IMR-90 (cell line): ENCODE measurements around the gene GOLGA3. TPM values are rescaled to one million over a fixed set of nuclear protein-coding genes. Genes with fewer than 3 reads are reported as not detected.

ENCODE experiments used
- ATAC-seq: fragments of 200-7000 bp; cut with Tn5 transposase; 2 replicates; pipeline ENCODE4 v1.9.1; 2020; ENCODE audit warnings: low read depth, mild to moderate bottlenecking, moderate library complexity
- BruUV-seq: library from RNA; stranded (reverse); fragments of 400-500 nt; replicated peaks from 2 replicates; lab custom pipeline; 2021; lab: Mats Ljungman, UMichigan
- CTCF ChIA-PET: fragments of 300-600 bp; formaldehyde crosslinking; extraction: SDS; loops from one replicate; lab custom pipeline; 2021; ENCODE audit warnings: antibody characterized with exemption; lab: Yijun Ruan, JAX
- POLR2A ChIA-PET: fragments of 300-600 bp; sonication (Branson Sonifier 250); formaldehyde crosslinking; loops from one replicate; lab custom pipeline; 2022; ENCODE audit warnings: antibody characterized with exemption; ENCODE audit not compliant: unreplicated experiment; lab: Charles Lee
- DNase-seq: peaks from one replicate; pipeline ENCODE4 v3.0.0; 2013
- H2AFZ ChIP-seq: replicated peaks from 2 replicates; pipeline ENCODE3; 2013; ENCODE audit warnings: low read length, mild to moderate bottlenecking; ENCODE audit not compliant: poor library complexity
- H2AK5ac ChIP-seq: 2 replicates; pipeline ENCODE4 v1.6.1; 2013; ENCODE audit warnings: low read depth, low read length, inconsistent platforms
- H2AK9ac ChIP-seq: replicated peaks from 2 replicates; pipeline ENCODE3; 2013; ENCODE audit warnings: mild to moderate bottlenecking, low read depth, low read length, moderate library complexity; ENCODE audit not compliant: poor library complexity
- H2BK120ac ChIP-seq: 2 replicates; pipeline ENCODE4 v1.6.1; 2013; ENCODE audit warnings: low read depth, low read length, inconsistent platforms
- H2BK15ac ChIP-seq: 3 replicates; pipeline ENCODE4 v1.6.1; 2013; ENCODE audit warnings: low read depth, low read length, inconsistent platforms
- H2BK20ac ChIP-seq: 2 replicates; pipeline ENCODE4 v1.6.1; 2013; ENCODE audit warnings: low read depth, mild to moderate bottlenecking, inconsistent platforms, low read length, moderate library complexity
- H2BK5ac ChIP-seq: 2 replicates; pipeline ENCODE4 v1.6.1; 2013; ENCODE audit warnings: mild to moderate bottlenecking, low read depth, low read length, inconsistent platforms; ENCODE audit not compliant: poor library complexity, severe bottlenecking
- H3K14ac ChIP-seq: replicated peaks from 2 replicates; pipeline ENCODE4 v1.6.1; 2013; ENCODE audit warnings: low read depth, low read length, inconsistent platforms
- H3K18ac ChIP-seq: 2 replicates; pipeline ENCODE4 v1.6.1; 2013; ENCODE audit warnings: low read depth, low read length, control low read depth
- H3K23ac ChIP-seq: 2 replicates; pipeline ENCODE4 v1.6.1; 2013; ENCODE audit warnings: low read depth, low read length, inconsistent platforms
- H3K27ac ChIP-seq: 2 replicates; pipeline ENCODE4 v1.5.1; 2013; ENCODE audit warnings: mild to moderate bottlenecking, control low read depth, low read length; ENCODE audit not compliant: insufficient read depth
- H3K27me3 ChIP-seq: 2 replicates; pipeline ENCODE4 v1.6.1; 2013; ENCODE audit warnings: low read length; ENCODE audit not compliant: control insufficient read depth, insufficient read depth
- H3K36me3 ChIP-seq: 2 replicates; pipeline ENCODE4 v1.6.1; 2013; ENCODE audit warnings: low read length, mixed read lengths; ENCODE audit not compliant: control insufficient read depth, insufficient read depth
- H3K4ac ChIP-seq: 2 replicates; pipeline ENCODE4 v1.6.1; 2013; ENCODE audit warnings: low read depth, low read length, inconsistent platforms
- H3K4me1 ChIP-seq: 2 replicates; pipeline ENCODE4 v1.6.1; 2013; ENCODE audit warnings: low read length, mixed read lengths; ENCODE audit not compliant: control insufficient read depth, insufficient read depth
- H3K4me2 ChIP-seq: 2 replicates; pipeline ENCODE4 v1.6.1; 2013; ENCODE audit warnings: low read depth, mild to moderate bottlenecking, control low read depth, low read length, moderate library complexity
- H3K4me3 ChIP-seq: 2 replicates; pipeline ENCODE4 v1.5.1; 2013; ENCODE audit warnings: low read depth, mild to moderate bottlenecking, control low read depth, low read length, moderate library complexity; ENCODE audit not compliant: insufficient read depth
- H3K56ac ChIP-seq: 2 replicates; pipeline ENCODE4 v1.6.1; 2013; ENCODE audit warnings: low read length, inconsistent platforms; ENCODE audit not compliant: insufficient read depth; ENCODE audit errors: extremely low read depth
- H3K79me1 ChIP-seq, 2 experiments: 2 replicates each; pipeline ENCODE4 v1.6.1; 2013; ENCODE audit warnings: low read length in 2 of 2, inconsistent platforms in 1 of 2, low read depth in 1 of 2
- H3K9ac ChIP-seq: 2 replicates; pipeline ENCODE4 v1.6.1; 2013; ENCODE audit warnings: low read depth, low read length, control low read depth
- H3K9me1 ChIP-seq: 2 replicates; pipeline ENCODE4 v1.6.1; 2013; ENCODE audit warnings: low read length, inconsistent platforms; ENCODE audit not compliant: insufficient read depth
- H3K9me3 ChIP-seq: 2 replicates; pipeline ENCODE4 v1.6.1; 2013; ENCODE audit warnings: low read length; ENCODE audit not compliant: control insufficient read depth, insufficient read depth
- H4K20me1 ChIP-seq: 2 replicates; pipeline ENCODE4 v1.6.1; 2013; ENCODE audit warnings: low read length, inconsistent platforms; ENCODE audit not compliant: insufficient read depth
- H4K5ac ChIP-seq: 2 replicates; pipeline ENCODE4 v1.6.1; 2013; ENCODE audit warnings: mild to moderate bottlenecking, low read depth, low read length, control low read depth
- H4K8ac ChIP-seq, 2 experiments: 2 replicates each; pipeline ENCODE4 v1.6.1; 2013; ENCODE audit warnings: low read depth in 2 of 2, low read length in 2 of 2, control low read depth in 1 of 2, inconsistent platforms in 1 of 2
- H4K91ac ChIP-seq: 2 replicates; pipeline ENCODE4 v1.6.1; 2013; ENCODE audit warnings: low read depth, low read length, inconsistent platforms; ENCODE audit not compliant: insufficient read depth
- BHLHE40 ChIP-seq: fragments of 150-350 bp; IDR thresholded peaks from 2 replicates; pipeline ENCODE4 v1.6.1; 2016; ENCODE audit warnings: mild to moderate bottlenecking, low read depth, low read length
- CEBPB ChIP-seq: IDR thresholded peaks from 2 replicates; pipeline ENCODE4 v1.6.1; 2012; ENCODE audit warnings: low read depth, low read length, improper control_type of control experiment
- CHD1 ChIP-seq: IDR thresholded peaks from 2 replicates; pipeline ENCODE4 v1.6.1; 2012; ENCODE audit warnings: low read depth, low read length, improper control_type of control experiment
- FOS ChIP-seq: fragments of 150-350 bp; IDR thresholded peaks from 2 replicates; pipeline ENCODE4 v1.6.1; 2016; ENCODE audit warnings: low read depth, low read length
- MAFK ChIP-seq: IDR thresholded peaks from 2 replicates; pipeline ENCODE4 v1.6.1; 2012; ENCODE audit warnings: low read depth, low read length, improper control_type of control experiment
- MAZ ChIP-seq: IDR thresholded peaks from 2 replicates; pipeline ENCODE4 v1.6.1; 2012; ENCODE audit warnings: low read depth, mild to moderate bottlenecking, low read length, improper control_type of control experiment, moderate library complexity, borderline replicate concordance
- MXI1 ChIP-seq: IDR thresholded peaks from 2 replicates; pipeline ENCODE4 v1.6.1; 2012; ENCODE audit warnings: low read depth, mild to moderate bottlenecking, low read length, moderate library complexity, borderline replicate concordance
- NFE2L2 ChIP-seq: fragments of 150-350 bp; IDR thresholded peaks from 2 replicates; pipeline ENCODE4 v1.6.1; 2016; ENCODE audit warnings: low read depth, mild to moderate bottlenecking, low read length
- POLR2A ChIP-seq: IDR thresholded peaks from 2 replicates; pipeline ENCODE4 v1.6.1; 2012; ENCODE audit warnings: mild to moderate bottlenecking, low read depth, low read length
- RAD21 ChIP-seq: IDR thresholded peaks from 2 replicates; pipeline ENCODE4 v1.6.1; 2012; ENCODE audit warnings: low read length, improper control_type of control experiment
- RCOR1 ChIP-seq: IDR thresholded peaks from 2 replicates; pipeline ENCODE4 v1.6.1; 2012; ENCODE audit warnings: mild to moderate bottlenecking, low read length, improper control_type of control experiment; ENCODE audit not compliant: insufficient replicate concordance
- RFX5 ChIP-seq: IDR thresholded peaks from 2 replicates; pipeline ENCODE4 v1.8.0; 2012; ENCODE audit warnings: low read depth, mild to moderate bottlenecking, low read length, moderate library complexity
- SMC3 ChIP-seq: fragments of 150-350 bp; IDR thresholded peaks from 2 replicates; pipeline ENCODE4 v1.6.1; 2016; ENCODE audit warnings: low read depth, mild to moderate bottlenecking, antibody characterized with exemption, low read length, moderate library complexity
- WGBS, 2 experiments: methylation state at CpG; one replicate each; pipeline versions ENCODE4 v1.1.5 to v1.1.7; 2013; ENCODE audit warnings: missing lambda C conversion rate in 2 of 2; ENCODE audit not compliant: insufficient read length in 1 of 2; ENCODE audit errors: extremely low coverage in 2 of 2; 5-methylcytosine and 5-hydroxymethylcytosine counted together
- dilution Hi-C: fragments of 300-500 bp; cut with HindIII; formaldehyde crosslinking; loops from one replicate; pipeline ENCODE4 v1.14.3; 2018; ENCODE audit warnings: low sequenced_read_pairs; ENCODE audit not compliant: unreplicated experiment
- in situ Hi-C: fragments of 300-500 bp; cut with MboI; formaldehyde crosslinking; loops from 3 replicates; pipeline ENCODE4 v1.14.3; 2019; ENCODE audit warnings: low sequenced_read_pairs, inconsistent platforms, mixed read lengths
- intact Hi-C: fragments of 100-400 bp; cut with micrococcal nuclease; formaldehyde crosslinking; loops from 2 replicates; pipeline ENCODE4 v1.10.0; 2022
- polyA plus RNA-seq, 3 experiments: library from polyadenylated mRNA; depleted of rRNA; stranded (reverse); fragments of >200 nt; gene quantifications; 2 replicates each; pipeline ENCODE4 v1.2.3, GENCODE V29; 2012; ENCODE audit warnings: low replicate concordance in 1 of 3
- total RNA-seq: library from RNA; depleted of rRNA; stranded (reverse); fragments of >200 nt; gene quantifications from 2 replicates; pipeline ENCODE4 v1.2.3, GENCODE V29; 2012
- TF ChIP-seq, protein P1 (sequence below): fragments of 150-350 bp; IDR thresholded peaks from 2 replicates; pipeline ENCODE4 v1.6.1; 2017; ENCODE audit warnings: mild to moderate bottlenecking, antibody characterized with exemption, low read length, low read depth
- TF ChIP-seq, protein P2 (sequence below): fragments of 150-350 bp; IDR thresholded peaks from 2 replicates; pipeline ENCODE4 v1.6.1; 2016; ENCODE audit warnings: low read depth, mild to moderate bottlenecking, low read length, moderate library complexity, borderline replicate concordance
- TF ChIP-seq, protein P3 (sequence below): conservative IDR thresholded peaks from 2 replicates; pipeline ENCODE4 v1.5.1; 2012; ENCODE audit warnings: mild to moderate bottlenecking, low read depth, low read length, improper control_type of control experiment

GOLGA3 gene
- total and polyA plus RNA-seq, 2 of the 4 experiments (the other 2 are of a cell fraction), result 39.6 to 99.8 TPM

DNA sequence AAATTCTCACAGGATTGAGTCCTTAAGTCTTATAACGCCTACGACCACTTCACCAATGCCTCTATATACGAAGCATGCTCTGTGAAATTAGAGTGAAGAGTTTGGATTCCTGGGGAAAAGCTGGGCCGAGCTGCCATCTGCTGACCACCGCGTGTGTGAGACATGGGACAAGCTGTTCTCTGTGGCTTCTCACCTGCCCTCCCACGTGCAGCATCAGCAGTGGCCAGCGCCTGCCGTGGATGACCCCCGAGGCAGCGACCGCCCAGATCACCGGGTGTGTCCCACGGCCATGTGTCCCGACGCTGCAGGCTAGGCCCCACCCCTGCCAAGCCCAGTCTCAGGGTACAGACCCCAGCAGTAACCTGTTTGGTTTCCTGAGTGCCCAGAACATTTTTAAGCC is 21.6 kb upstream of the GOLGA3 start:
- Histone ChIP-seq H3K9ac (no peak overlapping the region), H3K14ac (no peak overlapping the region), H4K5ac (no peak overlapping the region), H3K18ac (no peak overlapping the region), H2BK15ac (no peak overlapping the region), H3K27me3 (no peaks in the 10 kb centered on the region), H3K4ac (no peak overlapping the region), H3K23ac (no peak overlapping the region), H3K9me3 (no peaks in the 10 kb centered on the region), H2BK5ac (no peak overlapping the region), H3K4me1 (no peaks in the 10 kb centered on the region), H4K8ac (no peak overlapping the region), H3K9me1 (no peaks in the 10 kb centered on the region; the same call in 1 of the 2 replicates), H3K27ac (no peak overlapping the region), H3K36me3 (peaks cover 71% of the 10 kb centered on the region), H4K20me1 (no peaks in the 10 kb centered on the region), H2AFZ (no peak overlapping the region), H4K91ac (no peak overlapping the region), H3K4me3 (no peak overlapping the region), H3K79me1 (no peaks in the 10 kb centered on the region; a peak in 2 of 4 replicates), H2AK5ac (no peak overlapping the region), H3K4me2 (no peak overlapping the region), H2BK20ac (no peak overlapping the region), H2BK120ac (no peak overlapping the region), H3K56ac (no peak overlapping the region), H2AK9ac (no peak overlapping the region)
- BruUV-seq, result no TSS peak
- POLR2A ChIA-PET, result no interaction called here
- CTCF ChIA-PET, result no interaction called here
- TF ChIP-seq MXI1, result no peak
- no peak for TF ChIP-seq SMC3
- no peak for TF ChIP-seq BHLHE40
- no peak for TF ChIP-seq RFX5
- TF ChIP-seq RCOR1, result no peak
- TF ChIP-seq POLR2A, result no peak
- TF ChIP-seq RAD21, result no peak
- no peak for TF ChIP-seq NFE2L2
- TF ChIP-seq CEBPB, result no peak
- TF ChIP-seq, protein P1, sequence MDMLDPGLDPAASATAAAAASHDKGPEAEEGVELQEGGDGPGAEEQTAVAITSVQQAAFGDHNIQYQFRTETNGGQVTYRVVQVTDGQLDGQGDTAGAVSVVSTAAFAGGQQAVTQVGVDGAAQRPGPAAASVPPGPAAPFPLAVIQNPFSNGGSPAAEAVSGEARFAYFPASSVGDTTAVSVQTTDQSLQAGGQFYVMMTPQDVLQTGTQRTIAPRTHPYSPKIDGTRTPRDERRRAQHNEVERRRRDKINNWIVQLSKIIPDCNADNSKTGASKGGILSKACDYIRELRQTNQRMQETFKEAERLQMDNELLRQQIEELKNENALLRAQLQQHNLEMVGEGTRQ, result no peak
- no peak for TF ChIP-seq MAFK
- TF ChIP-seq CHD1, result no peak
- no peak for TF ChIP-seq FOS
- TF ChIP-seq MAZ, result no peak
- TF ChIP-seq, protein P2, sequence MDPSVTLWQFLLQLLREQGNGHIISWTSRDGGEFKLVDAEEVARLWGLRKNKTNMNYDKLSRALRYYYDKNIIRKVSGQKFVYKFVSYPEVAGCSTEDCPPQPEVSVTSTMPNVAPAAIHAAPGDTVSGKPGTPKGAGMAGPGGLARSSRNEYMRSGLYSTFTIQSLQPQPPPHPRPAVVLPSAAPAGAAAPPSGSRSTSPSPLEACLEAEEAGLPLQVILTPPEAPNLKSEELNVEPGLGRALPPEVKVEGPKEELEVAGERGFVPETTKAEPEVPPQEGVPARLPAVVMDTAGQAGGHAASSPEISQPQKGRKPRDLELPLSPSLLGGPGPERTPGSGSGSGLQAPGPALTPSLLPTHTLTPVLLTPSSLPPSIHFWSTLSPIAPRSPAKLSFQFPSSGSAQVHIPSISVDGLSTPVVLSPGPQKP, result no peak
- TF ChIP-seq, protein P3, sequence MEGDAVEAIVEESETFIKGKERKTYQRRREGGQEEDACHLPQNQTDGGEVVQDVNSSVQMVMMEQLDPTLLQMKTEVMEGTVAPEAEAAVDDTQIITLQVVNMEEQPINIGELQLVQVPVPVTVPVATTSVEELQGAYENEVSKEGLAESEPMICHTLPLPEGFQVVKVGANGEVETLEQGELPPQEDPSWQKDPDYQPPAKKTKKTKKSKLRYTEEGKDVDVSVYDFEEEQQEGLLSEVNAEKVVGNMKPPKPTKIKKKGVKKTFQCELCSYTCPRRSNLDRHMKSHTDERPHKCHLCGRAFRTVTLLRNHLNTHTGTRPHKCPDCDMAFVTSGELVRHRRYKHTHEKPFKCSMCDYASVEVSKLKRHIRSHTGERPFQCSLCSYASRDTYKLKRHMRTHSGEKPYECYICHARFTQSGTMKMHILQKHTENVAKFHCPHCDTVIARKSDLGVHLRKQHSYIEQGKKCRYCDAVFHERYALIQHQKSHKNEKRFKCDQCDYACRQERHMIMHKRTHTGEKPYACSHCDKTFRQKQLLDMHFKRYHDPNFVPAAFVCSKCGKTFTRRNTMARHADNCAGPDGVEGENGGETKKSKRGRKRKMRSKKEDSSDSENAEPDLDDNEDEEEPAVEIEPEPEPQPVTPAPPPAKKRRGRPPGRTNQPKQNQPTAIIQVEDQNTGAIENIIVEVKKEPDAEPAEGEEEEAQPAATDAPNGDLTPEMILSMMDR, result no peak
- WGBS, 2 experiments, result 98% methylated on average over 10 of the region's 16 CpGs; no CpG with 5 or more reads in 1 of the 2 experiments
- in situ Hi-C loops, result no loop called here
- intact Hi-C loops, result no loop called here
- no peak for DNase-seq
- dilution Hi-C loops, result no loop called here
- no peak for ATAC-seq
